CD4-positive, alpha-beta T cell treated with Interleukin-21 for 1 hour (primary cell): ENCODE measurements around the gene EHD3.

ENCODE experiments used
- DNase-seq: peaks from one replicate; pipeline ENCODE4 v3.0.0-alpha.2; 2020

The EHD3 gene

GRCh38 chr2:31237348-31238017, 3.5 kb downstream of the EHD3 start:
- DNase-seq, result no peak

- no peak for DNase-seq
These were observed 4.4 kb downstream of the EHD3 start for GRCh38 chr2:31238126-31238905.

GRCh38 chr2:31238906-31239592, 5.1 kb downstream of the EHD3 start:
- no peak for DNase-seq

- DNase-seq, result no peak
These were observed 5.7 kb downstream of the EHD3 start for GRCh38 chr2:31239593-31240177.

- no peak for DNase-seq
These were observed 6.7 kb downstream of the EHD3 start for GRCh38 chr2:31240381-31241365.

- DNase-seq, result no peak
These were observed 7.8 kb downstream of the EHD3 start for GRCh38 chr2:31241625-31242270.

GRCh38 chr2:31243053-31243452, 9.1 kb downstream of the EHD3 start:
- DNase-seq, result no peak

GRCh38 chr2:31244101-31244500, 10.1 kb downstream of the EHD3 start:
- no peak for DNase-seq

GRCh38 chr2:31246184-31246852, 12.4 kb downstream of the EHD3 start:
- DNase-seq, result no peak

- DNase-seq, result no peak
These were observed 13.8 kb downstream of the EHD3 start for GRCh38 chr2:31247711-31248110.

- DNase-seq, result no peak
These were observed 14.2 kb downstream of the EHD3 start for GRCh38 chr2:31248139-31248538.

- DNase-seq, result no peak
These were observed 15.2 kb downstream of the EHD3 start for GRCh38 chr2:31249009-31249690.

GRCh38 chr2:31251018-31251417, 17.1 kb downstream of the EHD3 start:
- no peak for DNase-seq

GRCh38 chr2:31251851-31252250, 17.9 kb downstream of the EHD3 start:
- no peak for DNase-seq

GRCh38 chr2:31253356-31254131, 19.6 kb downstream of the EHD3 start:
- DNase-seq, result no peak

- DNase-seq, result no peak
These were observed 20.6 kb downstream of the EHD3 start for GRCh38 chr2:31254237-31255203.

GRCh38 chr2:31255911-31256571, 22.1 kb downstream of the EHD3 start:
- DNase-seq, result no peak
